Activated T-cell treated with anti-CD3 and anti-CD28 coated beads, Interleukin-2, amount 50 U/mL, for 24 hours (primary cell): ENCODE data around the gene SEMA5A.

ENCODE experiments used
- DNase-seq: peaks from one replicate; pipeline ENCODE4 v3.0.0-alpha.2; 2020
- H3K27ac Mint-ChIP-seq: 2 replicates; pipeline ENCODE4 v1.8.0; 2020; ENCODE audit warnings: mild to moderate bottlenecking, mixed read lengths
- H3K27me3 Mint-ChIP-seq: 2 replicates; pipeline ENCODE4 v1.8.0; 2020; ENCODE audit warnings: mixed read lengths
- H3K36me3 Mint-ChIP-seq: 2 replicates; pipeline ENCODE4 v1.8.0; 2020; ENCODE audit warnings: low read depth, mixed read lengths
- H3K4me1 Mint-ChIP-seq: 2 replicates; pipeline ENCODE4 v1.8.0; 2020; ENCODE audit warnings: low read depth, mixed read lengths
- H3K4me3 Mint-ChIP-seq: 2 replicates; pipeline ENCODE4 v1.8.0; 2020; ENCODE audit warnings: mild to moderate bottlenecking, moderate library complexity, mixed read lengths
- H3K9me3 Mint-ChIP-seq: 2 replicates; pipeline ENCODE4 v1.8.0; 2020; ENCODE audit warnings: mixed read lengths

The SEMA5A gene

GRCh38 chr5:9538504-9538903 lies 7.4 kb downstream of the SEMA5A start:
- H3K27ac Mint-ChIP-seq = no peak overlapping the region
- H3K36me3 Mint-ChIP-seq = no peaks in the 10 kb centered on the region
- H3K4me3 Mint-ChIP-seq = no peak overlapping the region
- H3K4me1 Mint-ChIP-seq = no peaks in the 10 kb centered on the region
- no peak for DNase-seq
- H3K9me3 Mint-ChIP-seq = no peaks in the 10 kb centered on the region
- peaks cover 14% of the 10 kb centered on the region for H3K27me3 Mint-ChIP-seq

- no peaks in the 10 kb centered on the region for H3K4me1 Mint-ChIP-seq
- no peak for DNase-seq
- no peak overlapping the region for H3K27ac Mint-ChIP-seq
- no peaks in the 10 kb centered on the region for H3K36me3 Mint-ChIP-seq
- H3K4me3 Mint-ChIP-seq = no peak overlapping the region
- H3K27me3 Mint-ChIP-seq = peaks cover 5% of the 10 kb centered on the region
- H3K9me3 Mint-ChIP-seq = no peaks in the 10 kb centered on the region
Observed at GRCh38 chr5:9537223-9538141, 8.4 kb downstream of the SEMA5A start.

GRCh38 chr5:9536717-9537116 lies 9.2 kb downstream of the SEMA5A start:
- Mint-ChIP-seq H3K36me3 (no peaks in the 10 kb centered on the region), H3K4me3 (no peak overlapping the region), H3K27me3 (no peaks in the 10 kb centered on the region)

GRCh38 chr5:9534881-9535517 lies 10.9 kb downstream of the SEMA5A start:
- H3K4me1 Mint-ChIP-seq = no peaks in the 10 kb centered on the region
- peaks cover 2% of the 10 kb centered on the region for H3K9me3 Mint-ChIP-seq
- no peaks in the 10 kb centered on the region for H3K36me3 Mint-ChIP-seq
- no peak for DNase-seq
- H3K4me3 Mint-ChIP-seq = no peak overlapping the region
- no peak overlapping the region for H3K27ac Mint-ChIP-seq
- no peaks in the 10 kb centered on the region for H3K27me3 Mint-ChIP-seq

More at GRCh38 chr5:9536717-9537116, 9.2 kb downstream of the SEMA5A start:
- Mint-ChIP-seq H3K9me3 (peaks cover 2% of the 10 kb centered on the region), H3K27ac (no peak overlapping the region), H3K4me1 (no peaks in the 10 kb centered on the region)
- DNase-seq = no peak

- H3K9me3 Mint-ChIP-seq = peaks cover 2% of the 10 kb centered on the region
- H3K27me3 Mint-ChIP-seq = no peaks in the 10 kb centered on the region
- DNase-seq = no peak
- H3K36me3 Mint-ChIP-seq = no peaks in the 10 kb centered on the region
- no peaks in the 10 kb centered on the region for H3K4me1 Mint-ChIP-seq
- H3K27ac Mint-ChIP-seq = no peak overlapping the region
- H3K4me3 Mint-ChIP-seq = no peak overlapping the region
Observed at GRCh38 chr5:9533562-9534364, 12.1 kb downstream of the SEMA5A start.

- H3K9me3 Mint-ChIP-seq = peaks cover 2% of the 10 kb centered on the region
Observed at GRCh38 chr5:9533096-9533495, 12.8 kb downstream of the SEMA5A start.

GRCh38 chr5:9529513-9529912 lies 16.4 kb downstream of the SEMA5A start:
- Mint-ChIP-seq H3K4me3 (no peak overlapping the region), H3K4me1 (no peaks in the 10 kb centered on the region), H3K36me3 (no peaks in the 10 kb centered on the region)

More at GRCh38 chr5:9533096-9533495, 12.8 kb downstream of the SEMA5A start:
- no peak overlapping the region for H3K4me3 Mint-ChIP-seq
- H3K27me3 Mint-ChIP-seq = no peaks in the 10 kb centered on the region
- H3K36me3 Mint-ChIP-seq = no peaks in the 10 kb centered on the region
- no peaks in the 10 kb centered on the region for H3K4me1 Mint-ChIP-seq
- no peak for DNase-seq
- H3K27ac Mint-ChIP-seq = no peak overlapping the region

GRCh38 chr5:9529041-9529480 lies 16.8 kb downstream of the SEMA5A start:
- peaks cover 2% of the 10 kb centered on the region for H3K9me3 Mint-ChIP-seq
- H3K4me1 Mint-ChIP-seq = no peaks in the 10 kb centered on the region
- no peaks in the 10 kb centered on the region for H3K27me3 Mint-ChIP-seq
- H3K27ac Mint-ChIP-seq = no peak overlapping the region
- H3K36me3 Mint-ChIP-seq = no peaks in the 10 kb centered on the region
- no peak for DNase-seq
- no peak overlapping the region for H3K4me3 Mint-ChIP-seq

More at GRCh38 chr5:9529513-9529912, 16.4 kb downstream of the SEMA5A start:
- H3K27ac Mint-ChIP-seq = no peak overlapping the region
- no peaks in the 10 kb centered on the region for H3K27me3 Mint-ChIP-seq
- peaks cover 2% of the 10 kb centered on the region for H3K9me3 Mint-ChIP-seq
- DNase-seq = no peak

- Mint-ChIP-seq H3K9me3 (peaks cover 4% of the 10 kb centered on the region), H3K4me3 (no peak overlapping the region), H3K27me3 (no peaks in the 10 kb centered on the region), H3K4me1 (no peaks in the 10 kb centered on the region), H3K27ac (no peak overlapping the region), H3K36me3 (no peaks in the 10 kb centered on the region)
- DNase-seq = no peak
Observed at GRCh38 chr5:9524941-9525340, 20.9 kb downstream of the SEMA5A start.

- H3K4me1 Mint-ChIP-seq = no peaks in the 10 kb centered on the region
- no peaks in the 10 kb centered on the region for H3K27me3 Mint-ChIP-seq
- H3K36me3 Mint-ChIP-seq = no peaks in the 10 kb centered on the region
- peaks cover 4% of the 10 kb centered on the region for H3K9me3 Mint-ChIP-seq
- no peak overlapping the region for H3K4me3 Mint-ChIP-seq
- no peak overlapping the region for H3K27ac Mint-ChIP-seq
- no peak for DNase-seq
Observed at GRCh38 chr5:9523090-9523823, 22.6 kb downstream of the SEMA5A start.

GRCh38 chr5:9519537-9519936 lies 26.3 kb downstream of the SEMA5A start:
- no peak overlapping the region for H3K4me3 Mint-ChIP-seq
- DNase-seq = no peak
- H3K27me3 Mint-ChIP-seq = no peaks in the 10 kb centered on the region
- peaks cover 4% of the 10 kb centered on the region for H3K9me3 Mint-ChIP-seq
- no peaks in the 10 kb centered on the region for H3K36me3 Mint-ChIP-seq
- H3K4me1 Mint-ChIP-seq = no peaks in the 10 kb centered on the region
- no peak overlapping the region for H3K27ac Mint-ChIP-seq

GRCh38 chr5:9516591-9516990 lies 29.3 kb downstream of the SEMA5A start:
- no peak overlapping the region for H3K4me3 Mint-ChIP-seq
- H3K36me3 Mint-ChIP-seq = no peaks in the 10 kb centered on the region
- DNase-seq = no peak
- no peak overlapping the region for H3K27ac Mint-ChIP-seq
- no peaks in the 10 kb centered on the region for H3K9me3 Mint-ChIP-seq
- no peaks in the 10 kb centered on the region for H3K27me3 Mint-ChIP-seq
- H3K4me1 Mint-ChIP-seq = no peaks in the 10 kb centered on the region

- no peak overlapping the region for H3K27ac Mint-ChIP-seq
- no peaks in the 10 kb centered on the region for H3K36me3 Mint-ChIP-seq
- no peaks in the 10 kb centered on the region for H3K4me1 Mint-ChIP-seq
- DNase-seq = no peak
- no peaks in the 10 kb centered on the region for H3K27me3 Mint-ChIP-seq
- H3K4me3 Mint-ChIP-seq = no peak overlapping the region
- no peaks in the 10 kb centered on the region for H3K9me3 Mint-ChIP-seq
Observed at GRCh38 chr5:9515436-9515835, 30.4 kb downstream of the SEMA5A start.

GRCh38 chr5:9514968-9515367 lies 30.9 kb downstream of the SEMA5A start:
- H3K27me3 Mint-ChIP-seq = no peaks in the 10 kb centered on the region
- no peak overlapping the region for H3K27ac Mint-ChIP-seq
- no peak for DNase-seq
- no peaks in the 10 kb centered on the region for H3K4me1 Mint-ChIP-seq
- H3K9me3 Mint-ChIP-seq = no peaks in the 10 kb centered on the region
- H3K36me3 Mint-ChIP-seq = no peaks in the 10 kb centered on the region
- no peak overlapping the region for H3K4me3 Mint-ChIP-seq
